ENCODE results near the gene RMI1.

The RMI1 gene

DNA sequence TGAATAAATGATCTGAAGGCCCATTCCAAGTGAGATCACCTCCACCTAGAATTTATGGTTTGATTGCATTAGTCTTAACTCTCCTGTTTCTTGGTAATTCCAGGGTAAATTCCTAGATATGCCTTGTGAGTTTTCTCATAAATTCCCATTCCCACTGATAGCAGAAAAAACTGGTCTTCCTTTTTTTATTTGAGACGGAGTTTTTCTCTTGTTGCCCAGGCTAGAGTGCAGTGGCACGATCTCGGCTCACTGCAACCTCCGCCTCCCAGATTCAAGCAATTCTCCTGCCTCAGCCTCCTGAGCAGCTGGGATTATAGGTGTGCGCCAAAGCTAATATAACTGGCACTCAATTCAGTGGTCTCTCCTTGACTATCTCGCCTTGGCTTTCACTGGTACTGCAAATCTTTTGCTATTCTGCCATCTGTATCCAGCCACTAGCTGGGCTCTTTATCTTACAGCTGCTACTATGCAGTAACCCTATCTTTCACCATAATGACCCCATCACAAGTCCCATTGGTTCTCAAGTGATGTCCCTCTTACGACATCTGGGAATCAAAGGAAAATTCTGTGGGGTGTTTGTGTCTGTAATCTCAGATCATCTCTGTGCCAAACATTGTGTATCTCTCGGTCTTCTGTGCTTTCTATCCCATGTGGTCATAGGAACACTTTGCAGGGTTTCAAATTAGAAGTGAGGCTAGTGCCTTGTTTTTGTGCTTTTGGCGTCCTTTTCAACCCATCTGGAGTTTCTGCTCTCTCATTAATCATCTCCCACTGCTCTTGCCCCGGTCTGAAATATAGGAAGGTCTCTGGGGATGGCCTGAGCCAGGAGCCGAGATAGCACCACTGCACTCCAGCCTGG, 15.0 kb upstream of the RMI1 start (continued):
- TF ChIP-seq ATF2 (tag by site-specific recombination; IDR thresholded peaks at IDR 0.05; ENCODE audit: low read depth): no peak
- no peak for TF ChIP-seq ZBTB21 (tag by site-specific recombination; IDR thresholded peaks at IDR 0.05)
- no peak for TF ChIP-seq SP7 (tag by site-specific recombination; IDR thresholded peaks at IDR 0.05)
- no peak for TF ChIP-seq ZNF544 (tag by site-specific recombination; IDR thresholded peaks at IDR 0.05)
- TF ChIP-seq PRDM10 (tag by site-specific recombination; IDR thresholded peaks at IDR 0.05): peak; percentile 37
- TF ChIP-seq ZNF791 (tag by site-specific recombination; IDR thresholded peaks at IDR 0.05): no peak
- TF ChIP-seq ZEB2 (tag by site-specific recombination; IDR thresholded peaks at IDR 0.05): peak; percentile 73
- no peak for TF ChIP-seq ZNF184 (tag by site-specific recombination; IDR thresholded peaks at IDR 0.05)
- no peak for TF ChIP-seq ZNF341 (tag by site-specific recombination; IDR thresholded peaks at IDR 0.05; ENCODE audit: low read depth)
- TF ChIP-seq SCRT1 (tag by site-specific recombination; IDR thresholded peaks at IDR 0.05; ENCODE audit: borderline replicate concordance): no peak
- TF ChIP-seq ZNF785 (tag by site-specific recombination; IDR thresholded peaks at IDR 0.05): no peak
- TF ChIP-seq KLF7 (tag by site-specific recombination; IDR thresholded peaks at IDR 0.05; ENCODE audit: borderline replicate concordance): no peak
- no peak for TF ChIP-seq ZNF350 (tag by site-specific recombination; IDR thresholded peaks at IDR 0.05)
- TF ChIP-seq ZNF121 (tag by site-specific recombination; IDR thresholded peaks at IDR 0.05): no peak
- TF ChIP-seq SP3 (tag by site-specific recombination; IDR thresholded peaks at IDR 0.05): no peak
- TF ChIP-seq ZNF18 (tag by site-specific recombination; IDR thresholded peaks at IDR 0.05): no peak
- TF ChIP-seq ZSCAN16 (tag by site-specific recombination; IDR thresholded peaks at IDR 0.05): no peak
- no peak for TF ChIP-seq ZNF146 (tag by site-specific recombination; IDR thresholded peaks at IDR 0.05)
- 0 out of 2 replicates have a peak, but pooled peaks have one; percentile 2 for TF ChIP-seq PRDM1 (tag by site-specific recombination; IDR thresholded peaks at IDR 0.05)
- TF ChIP-seq ZNF830 (tag by site-specific recombination; IDR thresholded peaks at IDR 0.05; ENCODE audit: low read depth): no peak
- no peak for TF ChIP-seq ZNF155 (tag by site-specific recombination; IDR thresholded peaks at IDR 0.05)
- no peak for TF ChIP-seq EGR2 (tag by site-specific recombination; IDR thresholded peaks at IDR 0.05; ENCODE audit: low read depth)
- no peak for TF ChIP-seq PBX3 (CRISPR knock-in tag; IDR thresholded peaks at IDR 0.05)
- peak; percentile 48; the same call in 1 of the 2 replicates for TF ChIP-seq ZNF600 (tag by site-specific recombination; IDR thresholded peaks at IDR 0.05)
- TF ChIP-seq, protein P1, sequence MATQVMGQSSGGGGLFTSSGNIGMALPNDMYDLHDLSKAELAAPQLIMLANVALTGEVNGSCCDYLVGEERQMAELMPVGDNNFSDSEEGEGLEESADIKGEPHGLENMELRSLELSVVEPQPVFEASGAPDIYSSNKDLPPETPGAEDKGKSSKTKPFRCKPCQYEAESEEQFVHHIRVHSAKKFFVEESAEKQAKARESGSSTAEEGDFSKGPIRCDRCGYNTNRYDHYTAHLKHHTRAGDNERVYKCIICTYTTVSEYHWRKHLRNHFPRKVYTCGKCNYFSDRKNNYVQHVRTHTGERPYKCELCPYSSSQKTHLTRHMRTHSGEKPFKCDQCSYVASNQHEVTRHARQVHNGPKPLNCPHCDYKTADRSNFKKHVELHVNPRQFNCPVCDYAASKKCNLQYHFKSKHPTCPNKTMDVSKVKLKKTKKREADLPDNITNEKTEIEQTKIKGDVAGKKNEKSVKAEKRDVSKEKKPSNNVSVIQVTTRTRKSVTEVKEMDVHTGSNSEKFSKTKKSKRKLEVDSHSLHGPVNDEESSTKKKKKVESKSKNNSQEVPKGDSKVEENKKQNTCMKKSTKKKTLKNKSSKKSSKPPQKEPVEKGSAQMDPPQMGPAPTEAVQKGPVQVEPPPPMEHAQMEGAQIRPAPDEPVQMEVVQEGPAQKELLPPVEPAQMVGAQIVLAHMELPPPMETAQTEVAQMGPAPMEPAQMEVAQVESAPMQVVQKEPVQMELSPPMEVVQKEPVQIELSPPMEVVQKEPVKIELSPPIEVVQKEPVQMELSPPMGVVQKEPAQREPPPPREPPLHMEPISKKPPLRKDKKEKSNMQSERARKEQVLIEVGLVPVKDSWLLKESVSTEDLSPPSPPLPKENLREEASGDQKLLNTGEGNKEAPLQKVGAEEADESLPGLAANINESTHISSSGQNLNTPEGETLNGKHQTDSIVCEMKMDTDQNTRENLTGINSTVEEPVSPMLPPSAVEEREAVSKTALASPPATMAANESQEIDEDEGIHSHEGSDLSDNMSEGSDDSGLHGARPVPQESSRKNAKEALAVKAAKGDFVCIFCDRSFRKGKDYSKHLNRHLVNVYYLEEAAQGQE (tag by site-specific recombination; IDR thresholded peaks at IDR 0.05): no peak
- TF ChIP-seq TCF7L2 (IDR thresholded peaks at IDR 0.05; ENCODE audit: borderline replicate concordance, low read depth, low read length): no peak
- no peak for TF ChIP-seq MEIS1 (CRISPR knock-in tag; IDR thresholded peaks at IDR 0.05; ENCODE audit: borderline replicate concordance)
- TF ChIP-seq ZNF621 (tag by site-specific recombination; IDR thresholded peaks at IDR 0.05): no peak
- TF ChIP-seq ZIC2 (tag by site-specific recombination; IDR thresholded peaks at IDR 0.05): no peak
- TF ChIP-seq ZNF792 (tag by site-specific recombination; IDR thresholded peaks at IDR 0.05): no peak

All from HEK293 (cell line).